HG03039 (cell line): Measurements from ENCODE around the gene TECR.

Experiments
- ATAC-seq: cut with Tn5 transposase; IDR thresholded peaks from one replicate; pipeline ENCODE4 v1.9.1; 2021; ENCODE audit warnings: mild to moderate bottlenecking, moderate library complexity; ENCODE audit not compliant: unreplicated experiment

TECR gene

DNA sequence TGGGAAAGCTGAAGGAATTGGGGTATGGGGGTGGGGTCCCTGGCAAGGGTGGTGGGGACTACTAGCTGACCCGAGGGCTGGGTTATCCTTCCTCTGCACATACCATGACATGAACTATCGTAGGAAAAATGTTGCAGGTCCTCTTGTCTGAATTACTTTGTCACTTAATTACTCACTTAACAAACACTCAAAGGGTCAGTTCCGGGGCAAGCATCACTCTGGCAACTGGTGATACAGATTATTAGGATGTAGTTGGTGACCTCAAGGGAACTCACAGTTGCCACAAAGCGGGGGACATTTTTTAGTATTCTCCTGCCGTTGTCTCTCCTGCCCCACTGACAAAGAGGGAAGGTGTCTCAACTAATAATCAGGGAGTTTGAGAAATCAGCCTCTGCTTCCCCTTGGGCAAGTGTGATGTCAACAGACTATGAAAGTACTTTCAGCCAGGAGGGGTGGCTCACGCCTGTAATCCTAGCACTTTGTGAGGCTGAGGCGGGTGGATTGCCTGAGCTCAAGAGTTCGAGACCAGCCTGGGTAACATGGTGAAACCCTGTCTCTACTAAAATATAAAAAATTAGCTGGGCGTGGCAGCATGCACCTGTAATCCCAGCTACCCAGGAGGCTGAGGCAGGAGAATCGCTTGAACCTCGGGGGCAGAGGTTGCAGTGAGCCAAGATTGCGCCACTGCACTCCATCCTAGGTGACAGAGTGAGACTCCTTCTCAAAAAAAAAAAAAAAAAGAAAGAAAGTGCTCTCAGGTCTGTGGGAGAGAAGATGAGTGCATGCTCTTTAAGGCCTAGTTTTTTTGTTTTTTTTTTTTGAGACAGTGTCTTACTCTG is 21.5 kb upstream of the TECR start:
- no peak for ATAC-seq

DNA sequence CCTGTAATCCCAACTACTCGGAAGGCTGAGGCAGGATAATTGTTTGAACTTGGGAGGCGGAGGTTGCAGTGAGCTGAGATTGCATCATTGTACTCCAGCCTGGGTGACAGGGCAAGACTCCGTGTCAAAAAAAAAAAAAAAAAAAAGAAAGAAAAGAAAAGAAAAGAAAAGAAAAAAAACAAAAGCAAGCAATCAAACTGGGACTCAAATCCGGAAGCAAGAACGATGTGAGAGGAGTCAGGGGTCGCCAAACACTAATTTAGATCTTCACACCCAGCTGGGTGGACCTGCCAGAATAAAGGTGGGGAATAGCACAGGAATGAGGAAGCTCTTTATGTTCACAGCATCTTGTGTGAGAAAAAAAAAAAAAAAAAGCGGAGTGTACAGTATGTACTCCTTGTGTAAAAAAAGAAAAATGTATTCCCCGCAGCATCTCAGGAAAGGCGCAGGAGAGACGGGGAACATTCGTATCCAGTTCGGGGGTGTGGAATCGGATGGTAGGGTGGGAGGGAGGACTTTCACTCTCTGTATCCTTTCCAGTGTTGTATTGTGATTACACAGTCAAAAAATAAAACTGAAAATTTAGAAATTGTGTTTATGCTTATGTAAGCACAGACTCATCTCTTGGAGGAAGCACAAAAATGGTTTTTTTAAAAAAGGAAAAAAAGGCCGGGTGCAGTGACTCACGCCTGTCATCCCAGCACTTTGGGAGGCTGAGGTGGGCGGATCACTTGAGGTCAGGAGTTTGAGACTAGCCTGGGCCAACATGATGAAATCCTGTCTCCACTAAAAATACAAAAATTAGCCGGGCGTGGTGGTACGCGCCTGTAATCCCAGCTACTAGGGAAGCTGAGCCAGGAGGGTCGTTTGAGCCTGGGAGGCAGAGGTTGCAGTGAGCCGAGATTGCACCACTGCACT is 18.8 kb upstream of the TECR start:
- ATAC-seq = no peak

DNA sequence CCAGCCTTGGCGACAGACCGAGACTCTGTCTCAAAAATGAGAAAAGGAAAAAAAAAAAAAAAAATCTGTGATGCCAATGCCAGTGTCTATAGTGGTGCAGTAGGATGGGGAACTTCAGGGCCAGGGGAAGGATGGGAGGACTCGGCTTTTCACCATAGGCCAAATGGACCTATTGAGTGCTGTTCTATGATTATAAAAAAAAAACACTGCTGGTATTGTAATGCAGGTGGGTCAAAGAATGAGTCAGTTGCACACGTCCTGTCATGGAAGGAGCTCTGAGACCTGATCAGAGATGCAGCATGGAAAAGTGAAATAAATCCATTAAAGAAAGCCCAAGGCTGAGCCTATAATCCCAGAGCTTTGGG is 18.2 kb upstream of the TECR start:
- no peak for ATAC-seq

DNA sequence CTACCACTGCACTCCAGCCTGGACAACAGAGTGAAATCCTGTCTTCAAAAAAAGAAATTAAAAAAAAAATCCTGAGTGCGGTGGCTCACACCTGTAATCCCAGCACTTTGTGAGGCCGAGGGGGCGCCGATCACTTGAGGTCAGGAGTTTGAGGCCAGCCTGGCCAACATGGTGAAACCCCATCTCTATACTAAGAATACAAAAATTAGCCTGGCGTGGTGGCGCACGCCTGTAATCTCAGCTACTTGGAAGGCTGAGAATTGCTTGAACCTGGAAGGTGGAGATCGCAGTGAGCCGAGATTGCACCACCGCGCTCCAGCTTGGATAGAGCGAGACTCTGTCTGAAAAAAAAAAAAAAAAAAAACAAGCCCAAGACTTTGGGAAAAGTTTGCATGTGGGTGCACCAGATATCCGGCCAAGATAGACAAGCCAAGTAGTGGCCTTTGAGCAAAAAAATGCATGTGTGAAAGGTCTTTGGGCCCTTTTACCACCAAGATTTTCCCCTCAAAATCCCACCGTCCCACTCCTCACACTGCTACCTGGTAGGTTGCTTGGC is 16.9 kb upstream of the TECR start:
- ATAC-seq = no peak

DNA sequence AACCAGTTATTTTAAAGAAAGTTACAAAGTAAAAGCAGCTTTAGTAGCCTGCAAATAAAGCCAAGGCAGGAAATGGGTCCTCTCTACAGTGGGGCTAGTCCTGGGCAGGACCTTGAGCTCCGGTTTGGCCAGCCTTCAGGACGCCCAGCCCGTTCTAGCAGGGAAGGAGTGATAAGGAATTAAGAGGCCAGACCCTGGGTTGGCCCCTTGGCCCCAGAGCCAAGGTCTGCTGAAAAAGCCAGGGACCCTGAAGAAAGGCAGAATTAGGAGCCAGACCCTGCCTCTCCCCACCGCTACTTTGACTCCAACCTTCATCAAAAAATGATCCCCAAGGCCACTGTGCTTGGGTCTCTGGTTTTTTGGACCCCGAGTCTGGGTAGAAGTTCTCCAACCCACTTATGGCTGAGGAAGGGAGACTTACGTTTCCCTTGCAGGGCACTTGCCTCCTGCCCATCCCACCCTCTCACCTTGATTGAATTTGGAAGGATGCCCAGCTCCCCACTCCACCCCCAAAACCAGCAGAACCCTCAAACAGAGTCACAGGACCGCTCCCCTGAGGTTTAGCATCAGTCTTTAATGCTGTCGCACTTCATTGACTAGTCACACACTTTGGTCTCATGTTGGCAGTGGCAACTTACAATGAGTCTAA is 15.1 kb upstream of the TECR start:
- no peak for ATAC-seq

DNA sequence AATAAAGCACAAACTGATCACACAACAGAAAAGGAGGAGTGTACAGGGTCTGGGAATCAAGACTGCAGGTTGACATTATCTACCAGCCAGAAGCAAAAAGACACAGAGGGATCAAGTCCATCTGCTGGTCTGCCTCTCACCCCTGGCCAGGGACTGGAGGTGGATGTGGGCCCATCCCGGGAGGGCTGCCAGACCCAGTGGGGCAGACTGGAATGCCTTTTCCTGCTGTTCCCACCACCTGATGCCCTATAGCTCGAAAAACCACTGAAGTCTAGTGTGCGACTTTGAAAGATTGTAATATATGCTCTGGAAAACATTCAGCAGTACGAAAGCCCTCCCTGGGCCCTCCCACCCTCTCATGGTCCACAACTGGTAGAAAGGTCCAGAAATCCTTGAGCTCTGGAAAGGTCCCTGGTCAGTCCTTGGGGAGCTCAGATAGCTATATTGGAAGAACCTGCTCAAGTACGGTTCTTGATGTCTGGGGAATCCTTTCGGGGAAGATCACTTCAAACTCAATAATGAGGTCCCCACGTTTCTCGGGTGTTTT is 13.8 kb upstream of the TECR start:
- no peak for ATAC-seq

DNA sequence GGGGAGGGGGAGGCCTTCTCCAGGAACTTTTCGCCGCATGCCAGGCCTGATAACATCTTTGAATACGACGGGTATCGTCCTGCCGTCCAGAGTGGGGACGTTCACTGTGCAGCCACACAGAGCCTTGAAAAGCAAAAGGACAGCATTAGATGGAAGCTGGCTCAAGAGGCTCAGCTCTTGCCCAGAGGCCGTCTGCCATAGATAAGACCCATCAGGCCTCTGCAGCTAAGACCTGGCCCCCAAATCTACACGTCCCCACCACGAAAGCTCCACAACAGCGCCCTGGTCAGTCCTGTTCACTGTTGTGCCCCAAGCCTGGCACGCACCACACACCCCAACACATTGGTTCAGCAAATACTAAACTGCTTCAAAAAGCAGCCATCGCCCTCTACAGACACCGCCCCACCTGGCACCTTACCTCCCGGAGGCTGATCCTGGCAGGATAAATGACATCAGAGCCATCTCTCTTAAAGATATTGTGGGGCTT is 13.3 kb upstream of the TECR start:
- no peak for ATAC-seq

DNA sequence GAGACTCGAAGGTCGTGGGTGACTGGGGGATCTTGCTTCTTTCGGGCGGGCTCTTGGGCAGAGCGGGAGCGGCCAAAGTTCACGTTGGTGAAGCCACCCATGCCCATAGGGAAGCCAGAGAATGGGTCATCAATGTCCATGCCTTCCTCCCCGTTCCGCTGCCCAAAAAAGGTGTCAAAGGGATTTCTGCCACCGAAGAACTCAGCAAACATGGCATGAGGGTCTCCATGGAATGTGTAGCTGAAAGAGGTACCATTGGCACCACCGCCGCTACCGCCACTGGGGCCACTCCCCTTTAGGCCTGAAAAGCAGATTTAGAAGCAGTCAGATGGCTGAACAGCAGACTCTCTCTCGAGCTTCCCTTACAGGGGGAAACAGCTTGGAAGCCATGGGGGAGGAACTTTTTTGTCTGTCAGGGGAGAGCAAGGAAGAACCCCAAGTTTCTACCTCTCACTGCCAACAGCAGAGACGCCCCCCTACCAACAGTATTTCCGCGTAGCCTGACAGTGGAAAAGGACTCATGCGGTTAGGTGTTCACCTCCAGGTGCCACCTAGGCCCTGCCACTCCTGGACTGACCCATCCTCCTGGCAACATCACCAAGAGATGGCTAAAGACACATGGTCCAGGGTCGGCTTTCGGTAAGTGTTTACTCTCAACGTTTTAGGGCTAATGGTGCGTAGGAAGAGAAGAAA is 12.5 kb upstream of the TECR start:
- no peak for ATAC-seq

DNA sequence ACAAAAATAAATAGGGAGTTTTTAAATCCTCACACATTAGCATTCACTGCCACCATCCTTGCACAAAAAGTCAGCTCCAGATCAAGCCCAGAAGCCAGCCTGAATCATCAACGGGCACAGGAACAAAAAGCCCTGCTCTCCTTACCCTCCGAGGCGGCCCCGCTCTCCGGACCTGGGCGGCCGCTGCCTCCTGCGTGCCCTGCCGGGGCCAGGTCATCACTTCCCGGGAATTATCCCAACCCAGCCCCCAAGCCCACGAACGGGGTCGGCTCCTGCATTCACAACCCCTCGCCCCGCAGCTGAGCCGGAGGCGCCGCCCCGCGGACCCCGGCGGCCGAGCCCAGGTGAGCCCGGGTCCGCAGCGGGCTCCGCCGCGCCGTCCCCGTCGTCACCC is 12.0 kb upstream of the TECR start:
- no peak for ATAC-seq

DNA sequence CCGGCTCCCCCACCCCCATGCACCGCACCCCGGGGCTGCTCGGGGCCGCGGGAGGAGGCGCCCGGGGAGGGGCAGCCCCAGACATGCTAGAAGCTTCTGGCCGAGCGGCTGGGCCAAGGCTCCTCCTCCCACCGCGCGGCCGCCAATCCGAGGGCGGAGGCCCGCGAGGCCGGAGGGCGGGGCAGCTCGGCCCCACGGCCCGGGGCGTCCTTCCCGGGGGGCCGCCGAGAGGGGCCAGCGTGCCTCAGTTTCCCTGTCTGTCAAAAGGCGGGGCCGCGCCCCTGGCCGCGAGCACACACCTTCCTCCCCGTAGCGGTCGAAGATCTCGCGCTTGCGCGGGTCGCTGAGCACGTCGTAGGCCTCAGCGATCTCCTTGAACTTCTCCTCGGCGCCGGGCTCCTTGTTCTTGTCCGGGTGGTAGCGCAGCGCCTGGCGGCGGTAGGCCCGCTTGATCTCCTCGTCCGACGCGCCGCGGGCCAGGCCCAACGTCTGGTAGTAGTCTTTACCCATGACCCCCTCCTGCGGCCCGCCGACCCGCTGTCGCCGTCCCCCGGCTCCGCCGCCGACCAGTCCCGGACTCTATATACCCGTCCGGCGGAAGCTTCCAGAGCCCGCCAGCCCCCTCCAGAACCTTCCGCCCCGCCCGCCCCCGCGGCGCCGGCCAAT is 11.4 kb upstream of the TECR start, which contains the start of gene DNAJB1:
TSS of gene DNAJB1 (minus strand) at position 558 of the 666 bp plus-strand sequence. CDS start at position 510, 48 bp downstream.
- ATAC-seq = peak; percentile 52

DNA sequence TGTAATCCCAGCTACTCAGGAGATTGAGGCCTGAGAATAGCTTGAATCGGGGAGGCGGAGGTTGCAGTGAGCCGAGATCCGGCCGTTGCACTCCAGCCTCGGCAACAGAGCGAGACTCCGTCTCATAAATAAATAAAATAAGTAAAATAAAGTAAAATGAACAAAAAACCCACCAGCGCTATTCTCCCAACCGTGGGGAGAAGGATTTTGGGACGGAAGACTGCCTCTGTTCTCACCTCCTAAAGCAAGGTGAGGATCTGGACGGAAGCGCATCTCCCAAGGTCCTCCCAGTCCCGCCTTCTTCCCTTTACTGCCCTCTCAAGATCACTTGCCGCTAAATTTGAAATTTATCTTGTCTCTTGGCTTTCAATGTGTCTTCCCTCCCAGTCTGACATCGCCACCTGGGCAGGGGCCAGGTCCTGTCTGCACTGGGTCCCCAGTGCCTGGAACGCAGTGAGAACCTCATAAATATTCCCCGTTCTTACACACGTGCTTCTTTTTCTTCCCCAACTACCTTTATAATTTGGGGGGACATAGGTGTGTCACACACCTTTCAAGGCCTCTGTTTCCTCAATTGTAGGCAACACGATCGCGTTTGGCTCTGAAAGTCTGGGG is 10.0 kb upstream of the TECR start:
- no peak for ATAC-seq

DNA sequence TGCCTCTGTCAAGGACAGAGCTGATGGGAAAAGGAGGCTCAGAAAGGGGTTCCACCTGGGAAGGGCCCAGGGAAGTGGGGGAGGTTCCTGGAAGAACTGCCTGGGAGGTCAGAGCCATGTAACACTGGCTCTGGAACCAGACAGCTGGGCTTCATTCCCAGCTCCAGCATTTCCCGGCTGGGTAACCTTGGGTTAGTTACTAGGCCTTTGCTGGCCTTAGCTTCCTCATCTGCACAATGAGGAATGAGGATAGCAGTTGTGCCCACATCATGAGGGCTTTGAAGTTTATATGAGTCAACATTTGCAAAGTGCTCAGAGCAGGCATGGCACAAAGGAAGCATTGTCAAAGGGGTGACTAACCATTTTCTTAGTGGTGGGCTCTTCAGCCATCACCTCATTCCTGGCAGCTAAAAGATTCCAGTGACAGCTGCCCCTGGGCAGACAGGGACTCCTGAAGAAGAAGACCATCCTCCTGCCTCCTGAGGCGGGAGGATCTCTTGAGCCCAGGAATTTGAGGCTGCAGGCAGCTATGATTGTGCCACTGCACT is 9.5 kb upstream of the TECR start:
- no peak for ATAC-seq

DNA sequence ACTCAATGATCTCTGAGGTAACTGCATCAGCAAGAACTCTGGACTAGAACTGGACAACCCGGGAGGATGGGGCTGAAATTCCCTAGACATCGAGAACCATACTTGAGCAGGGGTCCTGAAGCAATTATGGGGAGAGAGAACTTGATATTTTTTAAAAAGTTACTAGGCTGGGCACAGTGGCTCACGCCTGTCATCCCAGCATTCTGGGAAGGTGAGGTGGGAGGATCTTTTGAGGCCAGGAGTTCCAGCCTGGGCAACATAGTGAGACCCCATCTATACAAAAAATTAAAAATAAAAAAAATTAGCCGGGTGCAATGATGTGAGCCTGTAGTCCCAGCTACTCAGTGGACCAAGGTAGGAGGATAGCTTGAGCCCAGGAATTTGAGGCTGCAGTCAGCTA is 8.9 kb upstream of the TECR start:
- ATAC-seq = no peak

DNA sequence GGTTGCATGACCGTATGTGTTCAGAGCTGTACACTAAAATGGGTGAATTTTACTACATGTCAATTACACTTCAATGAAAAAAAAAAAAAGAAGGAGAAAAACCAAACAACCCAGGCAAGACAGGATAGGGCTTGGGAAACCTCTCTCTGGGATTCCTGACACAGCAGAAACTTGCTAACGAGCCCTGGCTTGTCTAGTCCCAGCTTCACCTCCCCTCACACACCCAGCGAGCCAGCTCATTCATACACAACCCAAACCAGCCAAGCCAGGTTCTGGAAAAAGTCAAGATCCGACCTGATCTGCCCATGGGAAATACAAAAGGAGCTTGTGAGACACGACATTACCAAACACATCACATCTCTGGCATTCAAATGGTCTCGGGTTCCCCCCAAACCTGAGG is 3.7 kb upstream of the TECR start:
- no peak for ATAC-seq

DNA sequence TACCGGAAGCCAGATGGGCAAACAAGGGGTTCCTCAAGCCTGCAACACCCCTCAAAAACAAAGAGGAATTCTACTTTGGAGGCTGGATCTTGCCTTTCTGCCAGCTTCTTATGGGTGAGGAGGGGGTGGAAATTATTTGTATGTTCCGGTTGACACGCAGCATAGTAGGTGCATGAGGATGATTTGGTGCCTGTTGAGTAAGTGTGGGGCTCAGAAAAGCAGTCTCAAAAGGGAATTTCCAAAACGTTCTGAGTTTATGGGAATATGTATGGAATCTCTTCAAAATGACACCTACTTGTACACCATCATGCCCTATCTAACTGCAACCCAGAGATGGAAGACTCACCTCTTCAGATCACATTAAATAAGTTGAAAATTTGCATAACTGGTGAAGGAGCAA is 3.0 kb upstream of the TECR start:
- no peak for ATAC-seq

DNA sequence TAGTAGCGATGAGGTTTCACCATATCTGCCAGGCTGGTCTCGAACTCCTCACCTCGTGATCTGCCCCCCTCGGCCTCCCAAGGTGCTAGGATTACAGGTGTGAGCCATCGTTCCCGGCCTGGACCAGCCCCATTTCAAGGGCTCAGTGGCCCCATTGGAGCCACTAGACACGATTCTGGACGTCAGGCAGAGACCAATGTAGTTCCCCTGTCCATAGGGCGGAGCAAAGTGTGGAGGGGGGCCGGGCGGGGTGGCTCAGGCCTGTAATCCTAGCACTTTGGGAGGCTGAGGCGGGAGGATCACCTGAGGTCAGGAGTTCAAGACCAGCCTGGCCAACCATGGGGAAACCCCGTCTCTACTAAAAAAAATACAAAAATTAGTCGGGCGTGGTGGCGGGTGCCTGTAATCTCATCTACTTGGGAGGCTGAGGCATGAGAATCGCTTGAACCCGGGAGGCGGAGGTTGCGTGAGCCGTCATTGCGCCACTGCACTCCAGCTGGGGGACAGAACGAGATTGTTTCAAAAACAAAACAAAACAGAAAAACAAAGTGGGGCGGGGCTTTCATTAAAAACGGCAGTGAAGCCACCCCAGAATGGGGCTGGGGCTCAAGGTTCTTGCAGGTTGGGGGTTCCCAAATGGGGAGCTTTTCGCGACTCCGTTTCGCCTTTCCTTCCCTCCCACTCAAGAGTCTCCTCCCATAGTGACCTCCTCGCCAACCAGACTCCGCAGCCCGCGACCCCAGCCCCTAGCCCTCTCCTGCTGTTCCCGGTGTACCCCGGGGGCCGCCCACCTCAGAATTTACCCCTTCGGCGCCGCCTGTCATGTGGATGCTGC is 758 bp upstream of the TECR start:
- no peak for ATAC-seq

DNA sequence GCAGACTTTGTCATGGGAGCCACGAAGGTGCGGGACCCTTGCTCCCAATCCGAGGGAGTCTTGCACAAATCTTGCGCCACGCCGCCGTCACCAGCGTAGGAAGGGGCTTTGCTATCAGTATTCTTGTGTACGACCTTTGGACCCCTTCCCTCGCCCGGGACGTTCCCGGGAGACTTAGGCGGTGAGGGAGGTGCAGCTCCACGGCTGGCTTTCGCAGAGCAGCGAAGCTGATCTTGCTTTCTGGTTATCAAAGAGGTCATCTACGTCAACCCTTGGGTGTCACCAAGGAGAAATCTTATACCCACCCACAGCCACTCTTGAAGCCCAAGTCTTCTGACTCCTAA is 583 bp downstream of the TECR start:
- ATAC-seq = no peak

DNA sequence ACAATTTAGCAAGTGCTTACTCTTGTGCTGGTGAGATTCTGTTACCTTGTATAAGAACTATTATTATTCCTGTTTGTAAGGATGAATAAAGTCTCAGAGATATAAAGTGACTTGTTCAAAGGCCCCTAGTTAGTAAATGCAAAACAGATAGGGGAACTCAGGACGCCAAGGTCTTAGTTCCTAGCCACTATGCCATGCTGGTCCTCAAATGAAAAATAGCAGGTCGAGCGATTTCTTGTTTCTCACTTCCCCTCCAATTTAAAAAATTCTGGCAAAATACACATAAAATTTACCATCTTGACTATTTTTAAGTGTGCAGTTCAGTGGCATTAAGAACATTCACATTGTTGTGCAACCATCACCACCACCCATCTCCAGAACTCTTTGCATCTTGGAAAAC is 1.1 kb downstream of the TECR start:
- no peak for ATAC-seq
